ENCODE data around the gene VAV2. TPM values are rescaled to one million over a fixed set of nuclear protein-coding genes. Genes with fewer than 3 reads are reported as not detected.

The VAV2 gene
- total RNA-seq, 1 experiment from 2014 or later, result 3.5 TPM

GRCh38 chr9:133875131-133875530, 117.0 kb downstream of the VAV2 start:
- H2AFZ ChIP-seq (ENCODE audit: low read length), result no peak overlapping the region
- H3K9me3 ChIP-seq (ENCODE audit: low read length), result no peaks in the 10 kb centered on the region
- no peaks in the 10 kb centered on the region for H3K4me1 ChIP-seq (ENCODE audit: low read length)
- H3K9me2 ChIP-seq (replicated peaks; ENCODE audit: insufficient read depth, low read length), result no peaks in the 10 kb centered on the region
- H3K4me2 ChIP-seq (ENCODE audit: low read depth, low read length, poor library complexity, severe bottlenecking), result no peak overlapping the region
- no peaks in the 10 kb centered on the region for H3K36me3 ChIP-seq (ENCODE audit: insufficient read depth, low read length)
- H3K9ac ChIP-seq (ENCODE audit: low read length), result no peak overlapping the region
- peaks cover 49% of the 10 kb centered on the region for H4K20me1 ChIP-seq (ENCODE audit: insufficient read depth, low read depth, low read length)
- H3K27ac ChIP-seq (ENCODE audit: low read length), result no peak overlapping the region
- no peaks in the 10 kb centered on the region for H3K27me3 ChIP-seq (ENCODE audit: low read length)
- no peaks in the 10 kb centered on the region for H3K79me2 ChIP-seq (ENCODE audit: low read length)
- DNase-seq, result no peak
- H3K4me3 ChIP-seq (ENCODE audit: low read length), result no peak overlapping the region

- Histone ChIP-seq H3K9me3 (ENCODE audit: low read length) (no peaks in the 10 kb centered on the region), H3K4me1 (ENCODE audit: low read length) (no peaks in the 10 kb centered on the region), H3K9me2 (replicated peaks; ENCODE audit: insufficient read depth, low read length) (no peaks in the 10 kb centered on the region), H3K36me3 (ENCODE audit: insufficient read depth, low read length) (no peaks in the 10 kb centered on the region), H3K9ac (ENCODE audit: low read length) (no peak overlapping the region), H3K27me3 (ENCODE audit: low read length) (no peaks in the 10 kb centered on the region), H4K20me1 (ENCODE audit: insufficient read depth, low read depth, low read length) (peaks cover 46% of the 10 kb centered on the region), H3K4me3 (ENCODE audit: low read length) (no peak overlapping the region), H2AFZ (ENCODE audit: low read length) (no peak overlapping the region), H3K4me2 (ENCODE audit: low read depth, low read length, poor library complexity, severe bottlenecking) (no peak overlapping the region), H3K27ac (ENCODE audit: low read length) (no peak overlapping the region), H3K79me2 (ENCODE audit: low read length) (no peaks in the 10 kb centered on the region)
- no peak for DNase-seq
Measured at GRCh38 chr9:133874659-133875058, 117.5 kb downstream of the VAV2 start.

- Histone ChIP-seq H3K4me1 (ENCODE audit: low read length) (no peaks in the 10 kb centered on the region), H3K9ac (ENCODE audit: low read length) (no peak overlapping the region), H3K79me2 (ENCODE audit: low read length) (no peaks in the 10 kb centered on the region), H3K27ac (ENCODE audit: low read length) (no peak overlapping the region), H2AFZ (ENCODE audit: low read length) (no peak overlapping the region), H3K9me3 (ENCODE audit: low read length) (no peaks in the 10 kb centered on the region), H3K4me3 (ENCODE audit: low read length) (no peak overlapping the region), H4K20me1 (ENCODE audit: insufficient read depth, low read depth, low read length) (peaks cover 45% of the 10 kb centered on the region), H3K27me3 (ENCODE audit: low read length) (no peaks in the 10 kb centered on the region), H3K9me2 (replicated peaks; ENCODE audit: insufficient read depth, low read length) (no peaks in the 10 kb centered on the region), H3K4me2 (ENCODE audit: low read depth, low read length, poor library complexity, severe bottlenecking) (no peak overlapping the region), H3K36me3 (ENCODE audit: insufficient read depth, low read length) (no peaks in the 10 kb centered on the region)
- DNase-seq, result no peak
Measured at GRCh38 chr9:133874060-133874657, 118.0 kb downstream of the VAV2 start.

GRCh38 chr9:133873461-133873891, 118.6 kb downstream of the VAV2 start:
- DNase-seq, result no peak
- Histone ChIP-seq H4K20me1 (ENCODE audit: insufficient read depth, low read depth, low read length) (peaks cover 39% of the 10 kb centered on the region), H3K4me3 (ENCODE audit: low read length) (no peak overlapping the region), H3K4me2 (ENCODE audit: low read depth, low read length, poor library complexity, severe bottlenecking) (no peak overlapping the region), H3K4me1 (ENCODE audit: low read length) (no peaks in the 10 kb centered on the region), H3K9ac (ENCODE audit: low read length) (no peak overlapping the region), H3K9me3 (ENCODE audit: low read length) (no peaks in the 10 kb centered on the region), H3K9me2 (replicated peaks; ENCODE audit: insufficient read depth, low read length) (no peaks in the 10 kb centered on the region), H3K79me2 (ENCODE audit: low read length) (no peaks in the 10 kb centered on the region), H3K36me3 (ENCODE audit: insufficient read depth, low read length) (no peaks in the 10 kb centered on the region), H2AFZ (ENCODE audit: low read length) (no peak overlapping the region), H3K27ac (ENCODE audit: low read length) (no peak overlapping the region), H3K27me3 (ENCODE audit: low read length) (no peaks in the 10 kb centered on the region)

- Histone ChIP-seq H3K4me2 (ENCODE audit: low read depth, low read length, poor library complexity, severe bottlenecking) (no peak overlapping the region), H3K9me3 (ENCODE audit: low read length) (no peaks in the 10 kb centered on the region), H3K4me3 (ENCODE audit: low read length) (no peak overlapping the region), H3K36me3 (ENCODE audit: insufficient read depth, low read length) (no peaks in the 10 kb centered on the region), H3K27me3 (ENCODE audit: low read length) (no peaks in the 10 kb centered on the region), H3K9me2 (replicated peaks; ENCODE audit: insufficient read depth, low read length) (no peaks in the 10 kb centered on the region), H3K79me2 (ENCODE audit: low read length) (no peaks in the 10 kb centered on the region), H2AFZ (ENCODE audit: low read length) (no peak overlapping the region), H3K27ac (ENCODE audit: low read length) (no peak overlapping the region), H3K9ac (ENCODE audit: low read length) (no peak overlapping the region), H3K4me1 (ENCODE audit: low read length) (no peaks in the 10 kb centered on the region), H4K20me1 (ENCODE audit: insufficient read depth, low read depth, low read length) (peaks cover 34% of the 10 kb centered on the region)
- DNase-seq, result no peak
Measured at GRCh38 chr9:133873009-133873408, 119.1 kb downstream of the VAV2 start.

GRCh38 chr9:133870598-133871595, 121.2 kb downstream of the VAV2 start:
- Histone ChIP-seq H3K4me2 (ENCODE audit: low read depth, low read length, poor library complexity, severe bottlenecking) (no peak overlapping the region), H3K79me2 (ENCODE audit: low read length) (no peaks in the 10 kb centered on the region), H3K4me3 (ENCODE audit: low read length) (no peak overlapping the region), H3K36me3 (ENCODE audit: insufficient read depth, low read length) (no peaks in the 10 kb centered on the region), H3K9me3 (ENCODE audit: low read length) (no peaks in the 10 kb centered on the region), H3K4me1 (ENCODE audit: low read length) (no peaks in the 10 kb centered on the region), H4K20me1 (ENCODE audit: insufficient read depth, low read depth, low read length) (peaks cover 17% of the 10 kb centered on the region), H3K9me2 (replicated peaks; ENCODE audit: insufficient read depth, low read length) (no peaks in the 10 kb centered on the region), H3K27ac (ENCODE audit: low read length) (no peak overlapping the region), H3K9ac (ENCODE audit: low read length) (no peak overlapping the region), H2AFZ (ENCODE audit: low read length) (no peak overlapping the region), H3K27me3 (ENCODE audit: low read length) (no peaks in the 10 kb centered on the region)
- DNase-seq, result no peak

- H3K79me2 ChIP-seq (ENCODE audit: low read length), result no peaks in the 10 kb centered on the region
- DNase-seq, result no peak
- H3K27ac ChIP-seq (ENCODE audit: low read length), result no peak overlapping the region
- H3K4me3 ChIP-seq (ENCODE audit: low read length), result no peak overlapping the region
- H2AFZ ChIP-seq (ENCODE audit: low read length), result no peak overlapping the region
- H3K4me2 ChIP-seq (ENCODE audit: low read depth, low read length, poor library complexity, severe bottlenecking), result no peak overlapping the region
- H3K9me2 ChIP-seq (replicated peaks; ENCODE audit: insufficient read depth, low read length), result no peaks in the 10 kb centered on the region
- no peaks in the 10 kb centered on the region for H3K9me3 ChIP-seq (ENCODE audit: low read length)
- no peak overlapping the region for H3K9ac ChIP-seq (ENCODE audit: low read length)
- peaks cover 7% of the 10 kb centered on the region for H4K20me1 ChIP-seq (ENCODE audit: insufficient read depth, low read depth, low read length)
- no peaks in the 10 kb centered on the region for H3K27me3 ChIP-seq (ENCODE audit: low read length)
- H3K4me1 ChIP-seq (ENCODE audit: low read length), result no peaks in the 10 kb centered on the region
- no peaks in the 10 kb centered on the region for H3K36me3 ChIP-seq (ENCODE audit: insufficient read depth, low read length)
Measured at GRCh38 chr9:133869674-133870405, 122.3 kb downstream of the VAV2 start.

GRCh38 chr9:133868203-133868602, 123.9 kb downstream of the VAV2 start:
- no peaks in the 10 kb centered on the region for H3K27me3 ChIP-seq (ENCODE audit: low read length)
- peaks cover under 1% of the 10 kb centered on the region for H4K20me1 ChIP-seq (ENCODE audit: insufficient read depth, low read depth, low read length)
- H2AFZ ChIP-seq (ENCODE audit: low read length), result no peak overlapping the region
- no peak overlapping the region for H3K27ac ChIP-seq (ENCODE audit: low read length)
- no peak overlapping the region for H3K4me3 ChIP-seq (ENCODE audit: low read length)
- H3K79me2 ChIP-seq (ENCODE audit: low read length), result no peaks in the 10 kb centered on the region
- H3K9me2 ChIP-seq (replicated peaks; ENCODE audit: insufficient read depth, low read length), result no peaks in the 10 kb centered on the region
- H3K9me3 ChIP-seq (ENCODE audit: low read length), result no peaks in the 10 kb centered on the region
- H3K4me1 ChIP-seq (ENCODE audit: low read length), result no peaks in the 10 kb centered on the region
- DNase-seq, result no peak
- no peak overlapping the region for H3K9ac ChIP-seq (ENCODE audit: low read length)
- H3K4me2 ChIP-seq (ENCODE audit: low read depth, low read length, poor library complexity, severe bottlenecking), result no peak overlapping the region
- no peaks in the 10 kb centered on the region for H3K36me3 ChIP-seq (ENCODE audit: insufficient read depth, low read length)

Data from Karpas-422 (cell line).